CD1c-positive myeloid dendritic cell (primary cell): Measurements from ENCODE around the gene ARL14EP.

Experiments used
- DNase-seq: peaks from one replicate; pipeline ENCODE4 v3.0.0-alpha.2; 2016; ENCODE audit errors: extremely low spot score

ARL14EP gene

DNA sequence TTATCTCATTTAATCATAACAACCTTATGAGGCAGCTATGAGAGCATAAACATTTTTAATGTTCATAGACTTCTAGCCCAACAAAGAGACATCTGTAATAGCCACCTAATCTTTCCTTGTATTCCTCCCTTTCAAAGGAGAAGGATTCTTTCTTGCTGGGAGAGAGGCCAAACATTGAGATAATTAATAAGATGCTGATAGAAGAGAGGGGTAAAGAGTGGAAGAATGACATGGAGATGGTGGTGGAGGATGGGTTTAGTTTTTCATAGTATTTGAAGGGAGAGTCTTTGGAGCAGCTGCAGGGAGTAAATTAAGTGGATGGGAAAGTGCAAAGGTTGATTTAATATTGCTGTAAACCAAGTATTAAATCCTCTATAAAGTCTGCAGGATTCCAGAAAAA, 57.9 kb downstream of the ARL14EP start:
- no peak for DNase-seq

DNA sequence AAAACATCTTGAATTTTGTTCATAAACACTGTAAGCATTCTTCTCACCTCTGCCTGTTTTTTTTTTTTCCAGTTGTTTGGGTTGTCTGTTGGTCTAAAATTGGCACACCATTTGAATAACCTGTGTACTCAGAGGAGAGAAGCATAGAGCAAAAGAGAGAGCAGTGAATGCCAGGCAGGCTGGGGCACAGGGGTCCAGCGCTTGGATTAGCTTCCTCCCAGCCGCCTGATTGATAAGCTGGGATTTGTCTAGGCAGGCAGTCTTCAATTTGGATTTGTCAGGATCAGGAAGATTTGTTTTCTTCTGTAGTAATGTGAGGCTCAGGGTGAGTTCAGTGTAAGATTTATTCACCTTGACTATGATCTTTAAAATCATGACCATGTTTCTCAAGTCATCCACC, 59.0 kb downstream of the ARL14EP start:
- no peak for DNase-seq
